GM23338 (cell line): ENCODE results near the gene YTHDF1. TPM values are rescaled to one million over a fixed set of nuclear protein-coding genes. Genes with fewer than 3 reads are reported as not detected.

Experiments
- ATAC-seq: fragments of 200-7000 bp; cut with Tn5 transposase; 3 replicates; pipeline ENCODE4 v1.9.1; 2020
- DNase-seq: peaks from one replicate; pipeline ENCODE4 v3.0.0-alpha.2; 2015; ENCODE audit warnings: low spot score
- H2AFZ ChIP-seq: fragments of 200-600 bp; sonication (generic); 2 replicates; pipeline ENCODE4 v1.8.0; 2016; ENCODE audit warnings: antibody characterized with exemption, mild to moderate bottlenecking, moderate library complexity
- H3F3A ChIP-seq: fragments of 200-600 bp; sonication (generic); replicated peaks from 2 replicates; pipeline ENCODE4 v1.8.0; 2017; ENCODE audit warnings: antibody characterized with exemption, mixed run types, low read depth
- H3K27ac ChIP-seq: fragments of 200-600 bp; sonication (generic); 2 replicates; pipeline ENCODE4 v1.6.1; 2016; ENCODE audit warnings: low read depth
- H3K27me3 ChIP-seq: fragments of 200-600 bp; sonication (generic); 2 replicates; pipeline ENCODE4 v1.8.0; 2016; ENCODE audit warnings: mild to moderate bottlenecking, mixed run types, moderate library complexity; ENCODE audit not compliant: insufficient read depth
- H3K36me3 ChIP-seq: fragments of 200-600 bp; sonication (generic); 2 replicates; pipeline ENCODE4 v1.8.0; 2016; ENCODE audit warnings: mild to moderate bottlenecking; ENCODE audit not compliant: insufficient read depth
- H3K4me1 ChIP-seq: fragments of 200-600 bp; sonication (generic); 2 replicates; pipeline ENCODE4 v1.8.0; 2016; ENCODE audit warnings: mild to moderate bottlenecking, moderate library complexity; ENCODE audit not compliant: insufficient read depth
- H3K4me2 ChIP-seq: fragments of 200-600 bp; sonication (generic); 2 replicates; pipeline ENCODE4 v1.7.1; 2017; ENCODE audit warnings: mixed run types
- H3K4me3 ChIP-seq: fragments of 200-600 bp; sonication (generic); 2 replicates; pipeline ENCODE4 v1.6.1; 2016; ENCODE audit warnings: mixed run types
- H3K79me2 ChIP-seq: fragments of 200-600 bp; sonication (generic); replicated peaks from 2 replicates; pipeline ENCODE4 v1.8.0; 2017; ENCODE audit warnings: mild to moderate bottlenecking; ENCODE audit not compliant: insufficient read depth
- H3K9me2 ChIP-seq: fragments of 200-600 bp; sonication (generic); 2 replicates; pipeline ENCODE4 v1.8.0; 2017; ENCODE audit not compliant: insufficient read depth
- H4K20me1 ChIP-seq: fragments of 200-600 bp; sonication (generic); replicated peaks from 2 replicates; pipeline ENCODE4 v1.8.0; 2017; ENCODE audit warnings: mild to moderate bottlenecking; ENCODE audit not compliant: insufficient read depth
- H3K27ac Mint-ChIP-seq: 2 replicates; pipeline ENCODE4 v1.8.0; 2020; ENCODE audit warnings: inconsistent platforms, mild to moderate bottlenecking, moderate library complexity, mixed read lengths
- H3K27me3 Mint-ChIP-seq: 3 replicates; pipeline ENCODE4 v1.8.0; 2022; ENCODE audit warnings: low read depth, mild to moderate bottlenecking, moderate library complexity, mixed read lengths, inconsistent platforms; ENCODE audit not compliant: insufficient read depth, poor library complexity
- H3K36me3 Mint-ChIP-seq: 3 replicates; pipeline ENCODE4 v1.8.0; 2021; ENCODE audit warnings: low read depth, mild to moderate bottlenecking, inconsistent platforms, moderate library complexity, mixed read lengths
- H3K4me1 Mint-ChIP-seq: 3 replicates; pipeline ENCODE4 v1.8.0; 2020; ENCODE audit warnings: mild to moderate bottlenecking, inconsistent platforms, mixed read lengths
- H3K4me3 Mint-ChIP-seq: 3 replicates; pipeline ENCODE4 v1.8.0; 2021; ENCODE audit warnings: moderate library complexity, mild to moderate bottlenecking, inconsistent platforms, mixed read lengths
- H3K9me3 Mint-ChIP-seq: 3 replicates; pipeline ENCODE4 v1.8.0; 2020; ENCODE audit warnings: moderate library complexity, mild to moderate bottlenecking, inconsistent platforms, mixed read lengths
- CREB1 ChIP-seq: fragments of 250-450 bp; sonication (Bioruptor Pico); IDR thresholded peaks from 2 replicates; pipeline ENCODE4 v1.5.0; 2020; ENCODE audit warnings: low read depth, mild to moderate bottlenecking, moderate library complexity
- EZH2 ChIP-seq: fragments of 200-600 bp; sonication (generic); IDR thresholded peaks from one replicate; pipeline ENCODE4 v1.8.0; 2017; ENCODE audit warnings: antibody characterized with exemption, mild to moderate bottlenecking, low read depth; ENCODE audit not compliant: unreplicated experiment
- JUNB ChIP-seq: IDR thresholded peaks from one replicate; pipeline ENCODE4 v1.6.1; 2016; ENCODE audit warnings: antibody characterized with exemption; ENCODE audit not compliant: unreplicated experiment
- POLR2AphosphoS5 ChIP-seq: IDR thresholded peaks from 2 replicates; pipeline ENCODE4 v1.6.1; 2016; ENCODE audit warnings: antibody characterized with exemption, low read depth
- STAT1 ChIP-seq: IDR thresholded peaks from one replicate; pipeline ENCODE4 v1.6.1; 2016; ENCODE audit warnings: antibody characterized with exemption; ENCODE audit not compliant: unreplicated experiment
- ZNF114 ChIP-seq: fragments of 250-450 bp; sonication (Bioruptor Pico); IDR thresholded peaks from 2 replicates; pipeline ENCODE4 v1.5.0; 2020; ENCODE audit warnings: mild to moderate bottlenecking, moderate library complexity
- ZNF331 ChIP-seq: fragments of 250-450 bp; sonication (Bioruptor Pico); IDR thresholded peaks from 2 replicates; pipeline ENCODE4 v1.5.0; 2020; ENCODE audit warnings: low read depth, mild to moderate bottlenecking, moderate library complexity
- polyA plus RNA-seq: library from polyadenylated mRNA; unstranded; fragments of >200 nt; fragmentation: Nextera tagmentation; extraction: Ambion mirVana; gene quantifications from 2 replicates; pipeline ENCODE4 v1.2.1, GENCODE V29; 2016
- total RNA-seq: library from RNA; depleted of rRNA; stranded (reverse); fragments of >200 nt; shearing (Covaris generic); gene quantifications from 2 replicates; pipeline ENCODE4 v1.2.3, GENCODE V29; 2014
- TF ChIP-seq, protein P1 (sequence below): fragments of 250-450 bp; sonication (Bioruptor Pico); IDR thresholded peaks from 2 replicates; pipeline ENCODE4 v1.5.0; 2020; ENCODE audit warnings: mild to moderate bottlenecking, moderate library complexity
- TF ChIP-seq, protein P2 (sequence below): IDR thresholded peaks from 2 replicates; pipeline ENCODE4 v1.6.1; 2016; ENCODE audit warnings: antibody characterized with exemption
- TF ChIP-seq, protein P3 (sequence below): IDR thresholded peaks from one replicate; pipeline ENCODE4 v1.6.1; 2018; ENCODE audit warnings: antibody characterized with exemption; ENCODE audit not compliant: unreplicated experiment

Gene YTHDF1
- total and polyA plus RNA-seq, 2 experiments from 2014 or later = 30.9 to 64.3 TPM

DNA sequence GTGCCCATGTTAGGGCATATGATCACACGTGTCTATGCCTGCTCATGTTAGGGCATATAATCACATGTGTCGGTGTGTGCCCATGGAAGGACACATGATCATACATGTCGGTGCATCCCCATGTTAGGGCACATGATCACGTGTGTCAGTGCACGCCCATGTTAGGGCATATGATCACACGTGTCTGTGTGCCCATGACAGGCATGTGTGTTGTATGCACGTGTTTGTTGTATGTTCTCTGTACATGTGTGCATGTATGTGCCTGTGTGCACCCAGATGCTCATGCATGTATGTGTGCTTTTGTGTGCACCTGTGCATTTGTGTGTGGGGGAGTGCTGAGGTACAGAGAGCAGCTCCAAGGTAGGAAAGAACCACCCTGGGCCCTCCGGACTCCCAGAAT is 29.8 kb downstream of the YTHDF1 start (continued):
- TF ChIP-seq, protein P1, sequence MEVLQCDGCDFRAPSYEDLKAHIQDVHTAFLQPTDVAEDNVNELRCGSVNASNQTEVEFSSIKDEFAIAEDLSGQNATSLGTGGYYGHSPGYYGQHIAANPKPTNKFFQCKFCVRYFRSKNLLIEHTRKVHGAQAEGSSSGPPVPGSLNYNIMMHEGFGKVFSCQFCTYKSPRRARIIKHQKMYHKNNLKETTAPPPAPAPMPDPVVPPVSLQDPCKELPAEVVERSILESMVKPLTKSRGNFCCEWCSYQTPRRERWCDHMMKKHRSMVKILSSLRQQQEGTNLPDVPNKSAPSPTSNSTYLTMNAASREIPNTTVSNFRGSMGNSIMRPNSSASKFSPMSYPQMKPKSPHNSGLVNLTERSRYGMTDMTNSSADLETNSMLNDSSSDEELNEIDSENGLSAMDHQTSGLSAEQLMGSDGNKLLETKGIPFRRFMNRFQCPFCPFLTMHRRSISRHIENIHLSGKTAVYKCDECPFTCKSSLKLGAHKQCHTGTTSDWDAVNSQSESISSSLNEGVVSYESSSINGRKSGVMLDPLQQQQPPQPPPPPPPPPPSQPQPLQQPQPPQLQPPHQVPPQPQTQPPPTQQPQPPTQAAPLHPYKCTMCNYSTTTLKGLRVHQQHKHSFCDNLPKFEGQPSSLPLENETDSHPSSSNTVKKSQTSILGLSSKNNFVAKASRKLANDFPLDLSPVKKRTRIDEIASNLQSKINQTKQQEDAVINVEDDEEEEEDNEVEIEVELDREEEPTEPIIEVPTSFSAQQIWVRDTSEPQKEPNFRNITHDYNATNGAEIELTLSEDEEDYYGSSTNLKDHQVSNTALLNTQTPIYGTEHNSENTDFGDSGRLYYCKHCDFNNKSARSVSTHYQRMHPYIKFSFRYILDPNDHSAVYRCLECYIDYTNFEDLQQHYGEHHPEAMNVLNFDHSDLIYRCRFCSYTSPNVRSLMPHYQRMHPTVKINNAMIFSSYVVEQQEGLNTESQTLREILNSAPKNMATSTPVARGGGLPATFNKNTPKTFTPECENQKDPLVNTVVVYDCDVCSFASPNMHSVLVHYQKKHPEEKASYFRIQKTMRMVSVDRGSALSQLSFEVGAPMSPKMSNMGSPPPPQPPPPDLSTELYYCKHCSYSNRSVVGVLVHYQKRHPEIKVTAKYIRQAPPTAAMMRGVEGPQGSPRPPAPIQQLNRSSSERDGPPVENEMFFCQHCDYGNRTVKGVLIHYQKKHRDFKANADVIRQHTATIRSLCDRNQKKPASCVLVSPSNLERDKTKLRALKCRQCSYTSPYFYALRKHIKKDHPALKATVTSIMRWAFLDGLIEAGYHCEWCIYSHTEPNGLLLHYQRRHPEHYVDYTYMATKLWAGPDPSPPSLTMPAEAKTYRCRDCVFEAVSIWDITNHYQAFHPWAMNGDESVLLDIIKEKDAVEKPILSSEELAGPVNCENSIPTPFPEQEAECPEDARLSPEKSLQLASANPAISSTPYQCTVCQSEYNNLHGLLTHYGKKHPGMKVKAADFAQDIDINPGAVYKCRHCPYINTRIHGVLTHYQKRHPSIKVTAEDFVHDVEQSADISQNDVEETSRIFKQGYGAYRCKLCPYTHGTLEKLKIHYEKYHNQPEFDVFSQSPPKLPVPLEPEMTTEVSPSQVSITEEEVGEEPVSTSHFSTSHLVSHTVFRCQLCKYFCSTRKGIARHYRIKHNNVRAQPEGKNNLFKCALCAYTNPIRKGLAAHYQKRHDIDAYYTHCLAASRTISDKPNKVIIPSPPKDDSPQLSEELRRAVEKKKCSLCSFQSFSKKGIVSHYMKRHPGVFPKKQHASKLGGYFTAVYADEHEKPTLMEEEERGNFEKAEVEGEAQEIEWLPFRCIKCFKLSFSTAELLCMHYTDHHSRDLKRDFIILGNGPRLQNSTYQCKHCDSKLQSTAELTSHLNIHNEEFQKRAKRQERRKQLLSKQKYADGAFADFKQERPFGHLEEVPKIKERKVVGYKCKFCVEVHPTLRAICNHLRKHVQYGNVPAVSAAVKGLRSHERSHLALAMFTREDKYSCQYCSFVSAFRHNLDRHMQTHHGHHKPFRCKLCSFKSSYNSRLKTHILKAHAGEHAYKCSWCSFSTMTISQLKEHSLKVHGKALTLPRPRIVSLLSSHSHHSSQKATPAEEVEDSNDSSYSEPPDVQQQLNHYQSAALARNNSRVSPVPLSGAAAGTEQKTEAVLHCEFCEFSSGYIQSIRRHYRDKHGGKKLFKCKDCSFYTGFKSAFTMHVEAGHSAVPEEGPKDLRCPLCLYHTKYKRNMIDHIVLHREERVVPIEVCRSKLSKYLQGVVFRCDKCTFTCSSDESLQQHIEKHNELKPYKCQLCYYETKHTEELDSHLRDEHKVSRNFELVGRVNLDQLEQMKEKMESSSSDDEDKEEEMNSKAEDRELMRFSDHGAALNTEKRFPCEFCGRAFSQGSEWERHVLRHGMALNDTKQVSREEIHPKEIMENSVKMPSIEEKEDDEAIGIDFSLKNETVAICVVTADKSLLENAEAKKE (CRISPR knock-in tag) = no peak
- no peak for TF ChIP-seq POLR2AphosphoS5

DNA sequence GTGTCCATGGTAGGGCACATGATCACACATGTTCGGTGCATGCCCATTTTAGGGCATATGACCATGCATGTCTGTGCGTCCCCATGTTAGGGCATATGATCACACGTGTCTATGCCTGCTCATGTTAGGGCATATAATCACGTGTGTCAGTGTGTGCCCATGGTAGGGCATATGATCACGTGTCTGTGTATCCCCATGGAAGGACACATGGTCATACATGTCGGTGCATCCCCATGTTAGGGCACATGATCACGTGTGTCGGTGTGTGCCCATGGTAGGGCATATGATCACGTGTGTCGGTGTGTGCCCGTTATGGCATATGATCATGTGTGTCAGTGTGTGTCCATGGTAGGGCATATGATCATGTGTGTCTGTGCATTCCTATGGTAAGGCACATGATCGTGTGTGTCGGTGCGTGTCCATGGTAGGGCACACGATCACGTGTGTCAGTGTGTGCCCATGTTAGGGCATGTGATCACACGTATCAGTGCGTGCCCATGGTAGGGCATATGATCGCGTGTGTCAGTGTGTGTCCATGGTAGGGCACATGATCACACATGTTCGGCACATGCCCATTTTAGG is 30.6 kb downstream of the YTHDF1 start:
- no peak for ATAC-seq
- no peak for DNase-seq
- H3K9me2 ChIP-seq = no peaks in the 10 kb centered on the region
- Mint-ChIP-seq H3K27me3 (peaks cover 44% of the 10 kb centered on the region), H3K4me1 (peaks cover 10% of the 10 kb centered on the region), H3K36me3 (no peaks in the 10 kb centered on the region), H3K4me3 (no peak overlapping the region), H3K27ac (no peak overlapping the region), H3K9me3 (no peaks in the 10 kb centered on the region; the same call in 2 of the 3 replicates)
- H3K4me1 ChIP-seq = peaks cover under 1% of the 10 kb centered on the region; the same call in 1 of the 2 replicates
- no peak overlapping the region for H3K4me3 ChIP-seq
- no peak overlapping the region for H3K4me2 ChIP-seq
- no peaks in the 10 kb centered on the region for H3K27me3 ChIP-seq
- no peaks in the 10 kb centered on the region for H3K36me3 ChIP-seq
- H4K20me1 ChIP-seq = no peaks in the 10 kb centered on the region; the same call in 1 of the 2 replicates
- H3F3A ChIP-seq = peaks cover 20% of the 10 kb centered on the region
- no peak overlapping the region for H2AFZ ChIP-seq
- H3K79me2 ChIP-seq = no peaks in the 10 kb centered on the region
- H3K27ac ChIP-seq = no peak overlapping the region
- TF ChIP-seq EZH2 = no peak
- no peak for TF ChIP-seq ZNF114 (CRISPR knock-in tag)
- no peak for TF ChIP-seq ZNF331 (CRISPR knock-in tag)
- TF ChIP-seq, protein P2, sequence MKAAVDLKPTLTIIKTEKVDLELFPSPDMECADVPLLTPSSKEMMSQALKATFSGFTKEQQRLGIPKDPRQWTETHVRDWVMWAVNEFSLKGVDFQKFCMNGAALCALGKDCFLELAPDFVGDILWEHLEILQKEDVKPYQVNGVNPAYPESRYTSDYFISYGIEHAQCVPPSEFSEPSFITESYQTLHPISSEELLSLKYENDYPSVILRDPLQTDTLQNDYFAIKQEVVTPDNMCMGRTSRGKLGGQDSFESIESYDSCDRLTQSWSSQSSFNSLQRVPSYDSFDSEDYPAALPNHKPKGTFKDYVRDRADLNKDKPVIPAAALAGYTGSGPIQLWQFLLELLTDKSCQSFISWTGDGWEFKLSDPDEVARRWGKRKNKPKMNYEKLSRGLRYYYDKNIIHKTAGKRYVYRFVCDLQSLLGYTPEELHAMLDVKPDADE = no peak
- no peak for TF ChIP-seq CREB1
- TF ChIP-seq STAT1 = no peak
- TF ChIP-seq JUNB = no peak
- TF ChIP-seq, protein P3, sequence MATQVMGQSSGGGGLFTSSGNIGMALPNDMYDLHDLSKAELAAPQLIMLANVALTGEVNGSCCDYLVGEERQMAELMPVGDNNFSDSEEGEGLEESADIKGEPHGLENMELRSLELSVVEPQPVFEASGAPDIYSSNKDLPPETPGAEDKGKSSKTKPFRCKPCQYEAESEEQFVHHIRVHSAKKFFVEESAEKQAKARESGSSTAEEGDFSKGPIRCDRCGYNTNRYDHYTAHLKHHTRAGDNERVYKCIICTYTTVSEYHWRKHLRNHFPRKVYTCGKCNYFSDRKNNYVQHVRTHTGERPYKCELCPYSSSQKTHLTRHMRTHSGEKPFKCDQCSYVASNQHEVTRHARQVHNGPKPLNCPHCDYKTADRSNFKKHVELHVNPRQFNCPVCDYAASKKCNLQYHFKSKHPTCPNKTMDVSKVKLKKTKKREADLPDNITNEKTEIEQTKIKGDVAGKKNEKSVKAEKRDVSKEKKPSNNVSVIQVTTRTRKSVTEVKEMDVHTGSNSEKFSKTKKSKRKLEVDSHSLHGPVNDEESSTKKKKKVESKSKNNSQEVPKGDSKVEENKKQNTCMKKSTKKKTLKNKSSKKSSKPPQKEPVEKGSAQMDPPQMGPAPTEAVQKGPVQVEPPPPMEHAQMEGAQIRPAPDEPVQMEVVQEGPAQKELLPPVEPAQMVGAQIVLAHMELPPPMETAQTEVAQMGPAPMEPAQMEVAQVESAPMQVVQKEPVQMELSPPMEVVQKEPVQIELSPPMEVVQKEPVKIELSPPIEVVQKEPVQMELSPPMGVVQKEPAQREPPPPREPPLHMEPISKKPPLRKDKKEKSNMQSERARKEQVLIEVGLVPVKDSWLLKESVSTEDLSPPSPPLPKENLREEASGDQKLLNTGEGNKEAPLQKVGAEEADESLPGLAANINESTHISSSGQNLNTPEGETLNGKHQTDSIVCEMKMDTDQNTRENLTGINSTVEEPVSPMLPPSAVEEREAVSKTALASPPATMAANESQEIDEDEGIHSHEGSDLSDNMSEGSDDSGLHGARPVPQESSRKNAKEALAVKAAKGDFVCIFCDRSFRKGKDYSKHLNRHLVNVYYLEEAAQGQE = no peak
